Spinal cord (tissue), 10 donors: ENCODE data around the gene ULK4. TPM values are rescaled to one million over a fixed set of nuclear protein-coding genes. Genes with fewer than 3 reads are reported as not detected.
"Not testable (repeated sequence)": the region's sequence is repeated elsewhere in the genome, so short reads cannot be mapped to it uniquely, and the experiment has no call there.

Source experiments
- DNase-seq, 6 donors: peaks; one replicate each; pipeline versions ENCODE4 v3.0.0 to v3.0.0-alpha.2; 2013 to 2015; ENCODE audit warnings: low spot score in 6 of 6, low read depth in 4 of 6
- H3K27ac ChIP-seq: one replicate; pipeline ENCODE4 v1.5.1; 2013; ENCODE audit warnings: low read depth, low read length, control low read depth
- H3K27me3 ChIP-seq: one replicate; pipeline ENCODE4 v1.6.1; 2013; ENCODE audit warnings: low read length; ENCODE audit not compliant: control insufficient read depth, insufficient read depth
- H3K36me3 ChIP-seq: one replicate; pipeline ENCODE4 v1.6.1; 2013; ENCODE audit warnings: low read length; ENCODE audit not compliant: control insufficient read depth, insufficient read depth
- H3K4me1 ChIP-seq: one replicate; pipeline ENCODE4 v1.6.1; 2013; ENCODE audit warnings: low read length; ENCODE audit not compliant: control insufficient read depth, insufficient read depth
- H3K4me3 ChIP-seq: one replicate; pipeline ENCODE4 v1.5.1; 2013; ENCODE audit warnings: low read depth, low read length, control low read depth
- H3K9me3 ChIP-seq: one replicate; pipeline ENCODE4 v1.6.1; 2013; ENCODE audit warnings: low read length; ENCODE audit not compliant: control insufficient read depth, insufficient read depth
- WGBS: methylation state at CpG from one replicate; pipeline ENCODE4 v1.1.5; 2013; ENCODE audit warnings: missing lambda C conversion rate; ENCODE audit not compliant: insufficient coverage; 5-methylcytosine and 5-hydroxymethylcytosine counted together
- polyA plus RNA-seq, 2 donors: library from polyadenylated mRNA; unstranded; fragments of 120-200 nt; gene quantifications; one replicate each; pipeline ENCODE4 v1.2.1, GENCODE V29; 2013; ENCODE audit not compliant: insufficient read length in 2 of 2
- total RNA-seq, 2 donors: library from RNA; depleted of rRNA in 1 of 2; stranded (reverse); fragments of 120-200 nt in 1 of 2; fragments of >200 nt in 1 of 2; gene quantifications; one replicate each; pipeline versions ENCODE4 v1.2.3 to v1.2.4, GENCODE V29; 2013 to 2014
- donor health status: healthy.

The ULK4 gene
- total and polyA plus RNA-seq, 4 donors: 3.1 to 18.1 (median 9.7) TPM

DNA sequence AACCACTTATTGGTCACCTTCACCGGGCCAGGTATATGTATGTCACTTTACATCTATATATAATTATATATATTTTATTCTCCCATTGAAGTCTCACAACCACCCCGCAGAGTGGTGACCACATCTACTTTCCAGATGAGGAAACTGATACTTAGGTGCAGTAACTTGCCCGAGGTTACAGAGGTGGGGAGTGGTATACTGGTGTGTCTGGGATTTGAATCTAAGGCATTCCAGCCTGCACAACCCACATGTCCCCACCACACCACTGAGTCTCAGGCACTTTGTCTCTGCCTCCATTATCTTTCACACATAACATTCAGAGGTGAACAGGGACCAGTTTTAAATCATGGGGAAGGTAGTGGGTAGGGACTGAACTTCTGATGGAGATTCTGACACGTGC is 501.2 kb downstream of the ULK4 start:
- H3K36me3 ChIP-seq: no peaks in the 10 kb centered on the region
- no peak overlapping the region for H3K27ac ChIP-seq
- H3K9me3 ChIP-seq: no peaks in the 10 kb centered on the region
- no peak for DNase-seq
- H3K4me1 ChIP-seq: no peaks in the 10 kb centered on the region
- H3K27me3 ChIP-seq: no peaks in the 10 kb centered on the region
- no CpG with 5 or more reads among the region's 4 CpGs for WGBS
- H3K4me3 ChIP-seq: no peak overlapping the region

DNA sequence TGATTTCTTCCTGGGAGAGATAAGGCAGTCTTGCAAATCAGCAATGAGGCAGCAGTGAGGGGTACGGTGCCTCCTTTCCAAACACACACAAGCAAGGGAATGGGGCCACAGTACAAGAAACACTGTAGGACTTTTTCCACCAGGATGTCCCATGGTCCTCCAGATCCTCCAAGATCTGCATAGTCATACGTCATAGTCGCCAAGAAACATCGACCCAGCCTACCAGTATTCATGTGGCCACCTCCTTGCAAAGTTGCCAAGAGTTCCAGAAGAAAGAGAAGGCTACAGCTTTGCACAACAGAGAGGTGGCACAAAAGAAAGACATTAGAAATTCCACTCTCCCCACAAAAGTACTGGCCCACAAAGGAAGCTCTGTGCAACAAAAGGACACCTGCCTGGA is 504.7 kb downstream of the ULK4 start:
- Histone ChIP-seq H3K4me3 (no peak overlapping the region), H3K9me3 (peaks cover 2% of the 10 kb centered on the region), H3K36me3 (no peaks in the 10 kb centered on the region), H3K27me3 (no peaks in the 10 kb centered on the region), H3K4me1 (no peaks in the 10 kb centered on the region), H3K27ac (no peak overlapping the region)
- WGBS: 54% methylated on average over 4 of the region's 4 CpGs
- DNase-seq: no peak

DNA sequence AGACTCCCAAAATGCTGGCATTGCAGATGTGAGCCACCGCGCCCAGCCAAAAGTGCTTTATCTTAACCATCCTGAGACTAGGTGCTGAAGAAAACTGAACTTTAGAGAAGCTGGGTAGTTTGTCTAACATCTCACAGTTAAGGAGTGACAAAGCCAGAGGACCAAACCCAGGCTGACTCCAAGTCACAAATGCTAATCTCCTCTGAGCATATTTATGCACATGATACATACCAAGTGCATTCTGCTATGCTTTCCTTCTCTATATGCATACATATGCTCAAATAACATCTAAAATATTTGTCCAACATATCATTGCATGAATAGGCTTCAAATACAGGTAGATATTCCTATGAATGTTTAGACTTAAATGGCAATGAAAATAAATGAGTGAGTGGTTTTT is 505.7 kb downstream of the ULK4 start:
- H3K36me3 ChIP-seq: no peaks in the 10 kb centered on the region
- WGBS: no CpG with 5 or more reads among the region's 2 CpGs
- DNase-seq: no peak
- H3K9me3 ChIP-seq: peaks cover 2% of the 10 kb centered on the region
- no peak overlapping the region for H3K27ac ChIP-seq
- H3K27me3 ChIP-seq: no peaks in the 10 kb centered on the region
- no peak overlapping the region for H3K4me3 ChIP-seq
- H3K4me1 ChIP-seq: no peaks in the 10 kb centered on the region

GRCh38 chr3:41453618-41454017 is 508.3 kb downstream of the ULK4 start:
- not testable (repeated sequence) for H3K4me1 ChIP-seq, H3K4me3 ChIP-seq, H3K27me3 ChIP-seq, H3K27ac ChIP-seq, H3K36me3 ChIP-seq, DNase-seq, H3K9me3 ChIP-seq
- no CpG with 5 or more reads among the region's 1 CpG for WGBS

GRCh38 chr3:41450416-41451231 is 511.3 kb downstream of the ULK4 start:
- DNase-seq: peak in 1 of 6 donors; percentile 15
- no peaks in the 10 kb centered on the region for H3K4me1 ChIP-seq
- H3K9me3 ChIP-seq: peaks cover 2% of the 10 kb centered on the region
- no peaks in the 10 kb centered on the region for H3K36me3 ChIP-seq
- H3K27ac ChIP-seq: no peak overlapping the region
- H3K27me3 ChIP-seq: no peaks in the 10 kb centered on the region
- no peak overlapping the region for H3K4me3 ChIP-seq
- WGBS: 80% methylated on average over 1 of the region's 4 CpGs

DNA sequence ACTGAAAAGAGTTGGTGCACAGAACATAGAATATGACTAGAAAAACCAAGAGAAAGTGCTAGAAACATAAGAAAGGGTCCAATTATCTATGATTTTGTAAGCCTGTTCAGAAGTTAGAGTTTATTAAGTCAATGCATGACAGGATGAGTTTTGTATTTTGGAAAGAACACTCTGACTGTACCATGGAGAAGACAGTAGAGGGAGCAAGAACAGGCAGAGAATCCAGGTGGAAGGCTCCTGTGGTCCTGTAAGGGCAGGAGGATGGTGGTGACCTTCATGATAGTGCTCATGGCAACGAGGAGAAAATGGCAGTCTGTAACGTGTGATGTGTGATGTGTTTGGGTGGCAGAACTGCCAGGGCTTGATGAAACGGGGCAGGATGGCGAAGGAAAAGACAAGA is 513.5 kb downstream of the ULK4 start:
- DNase-seq: no peak
- no peaks in the 10 kb centered on the region for H3K36me3 ChIP-seq
- 56% methylated on average over 2 of the region's 4 CpGs for WGBS
- no peak overlapping the region for H3K4me3 ChIP-seq
- no peaks in the 10 kb centered on the region for H3K9me3 ChIP-seq
- no peak overlapping the region for H3K27ac ChIP-seq
- H3K27me3 ChIP-seq: no peaks in the 10 kb centered on the region
- H3K4me1 ChIP-seq: no peaks in the 10 kb centered on the region

DNA sequence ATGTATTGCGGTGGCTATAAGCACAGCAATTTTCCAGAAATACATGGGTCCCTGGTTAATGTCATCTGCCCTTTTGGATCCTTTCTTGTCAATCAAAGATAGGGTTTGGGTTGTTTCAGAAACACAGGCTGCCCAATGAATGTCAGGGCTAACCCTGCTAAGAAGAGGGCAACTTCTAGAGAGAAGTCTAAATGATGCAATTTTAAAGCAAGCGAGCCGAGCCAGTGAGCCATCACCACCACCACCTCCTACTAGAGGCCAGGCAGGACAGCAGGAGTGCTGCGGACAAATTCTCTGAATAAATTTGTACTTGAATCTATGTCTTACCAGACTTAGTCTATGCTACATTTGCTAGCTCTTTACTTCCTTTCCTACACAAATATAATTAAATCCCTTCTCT is 514.2 kb downstream of the ULK4 start:
- H3K4me3 ChIP-seq: no peak overlapping the region
- H3K9me3 ChIP-seq: no peaks in the 10 kb centered on the region
- DNase-seq: no peak
- H3K27ac ChIP-seq: no peak overlapping the region
- H3K27me3 ChIP-seq: no peaks in the 10 kb centered on the region
- H3K4me1 ChIP-seq: no peaks in the 10 kb centered on the region
- 98% methylated on average over 4 of the region's 4 CpGs for WGBS
- H3K36me3 ChIP-seq: no peaks in the 10 kb centered on the region

DNA sequence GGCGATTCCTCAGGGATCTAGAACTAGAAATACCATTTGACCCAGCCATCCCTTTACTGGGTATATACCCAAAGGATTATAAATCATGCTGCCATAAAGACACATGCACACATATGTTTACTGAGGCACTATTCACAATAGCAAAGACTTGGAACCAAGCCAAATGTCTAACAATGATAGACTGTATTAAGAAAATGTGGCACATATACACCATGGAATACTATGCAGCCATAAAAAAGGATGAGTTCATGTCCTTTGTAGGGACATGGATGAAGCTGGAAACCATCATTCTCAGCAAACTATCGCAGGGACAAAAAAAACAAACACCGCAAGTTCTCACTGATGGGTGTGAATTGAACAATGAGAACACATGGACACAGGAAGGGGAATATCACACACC is 515.6 kb downstream of the ULK4 start:
- not testable (repeated sequence) for H3K36me3 ChIP-seq, H3K9me3 ChIP-seq, H3K4me3 ChIP-seq, H3K27me3 ChIP-seq, H3K27ac ChIP-seq, H3K4me1 ChIP-seq, DNase-seq
- whole genome bisulfite sequencing: no CpG with 5 or more reads among the region's 3 CpGs

DNA sequence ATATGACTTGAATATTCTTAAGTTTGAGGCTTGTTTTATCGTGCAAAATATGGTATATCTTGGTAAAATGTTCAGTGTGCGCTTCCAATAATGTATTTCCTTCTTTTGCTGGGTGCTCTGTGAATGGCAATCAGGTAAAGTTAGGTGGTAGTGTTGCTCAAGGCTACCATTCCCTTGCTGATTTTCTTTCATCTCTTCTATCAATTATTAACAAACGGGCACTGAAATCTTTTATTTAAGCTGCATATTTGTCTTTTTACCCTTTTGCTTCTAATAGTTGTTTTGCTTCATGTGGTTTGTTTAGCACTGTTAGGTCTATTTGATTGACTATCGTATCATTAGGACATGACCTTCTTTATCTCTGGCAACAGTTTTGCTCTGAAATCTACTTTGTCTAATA is 520.3 kb downstream of the ULK4 start:
- DNase-seq: no peak
- H3K36me3 ChIP-seq: no peaks in the 10 kb centered on the region
- no peaks in the 10 kb centered on the region for H3K9me3 ChIP-seq
- H3K27me3 ChIP-seq: no peaks in the 10 kb centered on the region
- H3K4me3 ChIP-seq: no peak overlapping the region
- no peaks in the 10 kb centered on the region for H3K4me1 ChIP-seq
- no peak overlapping the region for H3K27ac ChIP-seq
- no CpG with 5 or more reads among the region's 4 CpGs for WGBS

GRCh38 chr3:41441139-41441538 is 520.8 kb downstream of the ULK4 start:
- H3K4me3 ChIP-seq: no peak overlapping the region
- no peaks in the 10 kb centered on the region for H3K27me3 ChIP-seq
- no peaks in the 10 kb centered on the region for H3K36me3 ChIP-seq
- no CpG with 5 or more reads among the region's 2 CpGs for whole genome bisulfite sequencing
- no peaks in the 10 kb centered on the region for H3K9me3 ChIP-seq
- H3K27ac ChIP-seq: no peak overlapping the region
- DNase-seq: no peak
- H3K4me1 ChIP-seq: no peaks in the 10 kb centered on the region
